ENCODE measurements around the gene NFE2L3.

Gene NFE2L3

GRCh38 chr7:26202019-26202990 lies 50.3 kb downstream of the NFE2L3 start:
- no peaks in the 10 kb centered on the region for H3K9me3 ChIP-seq
- H3K27ac ChIP-seq, result peak overlapping the region; percentile 99
- intact Hi-C loops (cut with DNase I; ENCODE audit: low total_unique reads), result loop anchor here (5.0 to 10.0 kb wide), 3 partner anchors 345 to 960 kb away; no protein-coding TSS in a partner anchor
- TF ChIP-seq CTCF (IDR thresholded peaks at IDR 0.05), result no peak
- H3K4me1 ChIP-seq, result peaks cover 0 to 36% (median 18%) of the 10 kb centered on the region in 4 donors
- no peaks in the 10 kb centered on the region for H3K27me3 ChIP-seq
- peak in 1 of 2 donors; percentile 56 for DNase-seq
- peak overlapping the region; percentile 74 to 91 for H3K4me3 ChIP-seq
- H3K36me3 ChIP-seq, result peaks cover 13 to 19% (median 16%) of the 10 kb centered on the region in 3 donors

GRCh38 chr7:26203016-26203415 lies 51.0 kb downstream of the NFE2L3 start:
- intact Hi-C loops (cut with DNase I; ENCODE audit: low total_unique reads), result loop anchor here (5.0 to 10.0 kb wide), 3 partner anchors 346 to 959 kb away; no protein-coding TSS in a partner anchor
- no peak for DNase-seq
- peaks cover 0 to 30% (median 17%) of the 10 kb centered on the region in 4 donors for H3K4me1 ChIP-seq
- peak overlapping the region; percentile 74 to 91 for H3K4me3 ChIP-seq
- H3K36me3 ChIP-seq, result peaks cover 16 to 23% (median 17%) of the 10 kb centered on the region in 3 donors
- no peaks in the 10 kb centered on the region for H3K9me3 ChIP-seq
- no peaks in the 10 kb centered on the region for H3K27me3 ChIP-seq
- peak overlapping the region; percentile 99 for H3K27ac ChIP-seq
- TF ChIP-seq CTCF (IDR thresholded peaks at IDR 0.05), result no peak

GRCh38 chr7:26208040-26208439 lies 56.0 kb downstream of the NFE2L3 start:
- no peaks in the 10 kb centered on the region for H3K27me3 ChIP-seq
- H3K27ac ChIP-seq, result no peak overlapping the region
- DNase-seq, result no peak
- intact Hi-C loops (cut with DNase I; ENCODE audit: low total_unique reads), result loop anchor here (10.0 kb wide), 1 partner anchor 647 kb away; no protein-coding TSS in a partner anchor
- H3K36me3 ChIP-seq, result peaks cover 56 to 65% (median 62%) of the 10 kb centered on the region in 3 donors
- H3K4me1 ChIP-seq, result peaks cover 0 to 29% (median 16%) of the 10 kb centered on the region in 4 donors
- TF ChIP-seq CTCF (IDR thresholded peaks at IDR 0.05), result no peak
- no peaks in the 10 kb centered on the region for H3K9me3 ChIP-seq
- no peak overlapping the region for H3K4me3 ChIP-seq

- H3K27ac ChIP-seq, result no peak overlapping the region
- TF ChIP-seq CTCF (IDR thresholded peaks at IDR 0.05), result no peak
- no peaks in the 10 kb centered on the region for H3K9me3 ChIP-seq
- intact Hi-C loops (cut with DNase I; ENCODE audit: low total_unique reads), result no loop called here
- H3K4me3 ChIP-seq, result no peak overlapping the region
- H3K36me3 ChIP-seq, result peaks cover 39 to 44% (median 41%) of the 10 kb centered on the region in 3 donors
- DNase-seq, result no peak
- no peaks in the 10 kb centered on the region for H3K4me1 ChIP-seq
- no peaks in the 10 kb centered on the region for H3K27me3 ChIP-seq
Observed at GRCh38 chr7:26212921-26213718, 61.1 kb downstream of the NFE2L3 start.

- Histone ChIP-seq H3K9me3 (no peaks in the 10 kb centered on the region), H3K27ac (no peak overlapping the region), H3K4me1 (no peaks in the 10 kb centered on the region), H3K27me3 (no peaks in the 10 kb centered on the region), H3K36me3 (peaks cover 32 to 37% (median 33%) of the 10 kb centered on the region in 3 donors), H3K4me3 (no peak overlapping the region)
- intact Hi-C loops (cut with DNase I; ENCODE audit: low total_unique reads), result no loop called here
- DNase-seq, result no peak
- TF ChIP-seq CTCF (IDR thresholded peaks at IDR 0.05), result no peak
Observed at GRCh38 chr7:26213807-26214515, 62.0 kb downstream of the NFE2L3 start.

Data from tibial artery (tissue), 4 donors.